Activated CD8-positive, alpha-beta memory T cell treated with anti-CD3 and anti-CD28 coated beads, Interleukin-2, amount 50 U/mL, for 24 hours (primary cell): ENCODE results near the gene GPHN.

Experiments used
- DNase-seq: peaks from one replicate; pipeline ENCODE4 v3.0.0-alpha.2; 2020; ENCODE audit errors: extremely low read depth

The GPHN gene

DNA sequence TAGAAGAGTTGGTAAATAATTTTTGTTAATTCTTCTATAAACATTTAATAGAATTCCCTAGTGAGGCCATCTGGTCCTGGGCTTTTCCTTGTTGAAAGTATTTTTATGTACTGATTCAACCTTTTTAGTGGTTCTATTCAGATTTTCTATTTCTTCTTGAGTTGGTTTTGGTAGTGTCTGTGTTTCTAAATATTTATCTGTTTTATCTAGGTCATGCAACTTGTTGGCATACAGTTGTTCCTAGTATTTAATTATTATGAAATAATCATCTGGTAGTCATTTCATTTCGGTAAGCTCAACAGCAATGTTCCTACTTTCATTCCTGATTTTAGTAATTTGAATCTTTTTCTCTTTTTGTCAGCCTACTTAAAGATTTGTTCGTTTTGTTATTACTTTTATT, 447.2 kb downstream of the GPHN start:
- DNase-seq = no peak

- no peak for DNase-seq
Measured at GRCh38 chr14:66959437-66960050, 451.6 kb downstream of the GPHN start.

DNA sequence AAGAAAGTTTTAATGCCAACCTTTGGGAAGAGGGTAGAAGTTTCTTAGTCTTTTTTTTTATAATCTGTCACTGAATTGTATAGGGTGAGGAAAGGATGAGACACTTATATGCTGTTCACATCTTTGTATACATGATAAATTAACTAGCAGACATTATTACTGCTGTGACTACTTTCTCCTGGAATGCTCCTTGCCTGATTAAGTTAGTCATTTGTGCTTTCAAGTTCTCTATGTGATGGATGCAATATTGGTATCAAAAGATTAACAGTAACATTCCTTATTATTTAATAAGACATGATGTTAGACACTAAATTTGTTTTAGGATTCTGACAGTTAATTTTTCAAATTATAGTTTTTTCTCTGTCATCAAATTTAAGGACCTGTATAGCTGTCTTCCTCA, 457.9 kb downstream of the GPHN start:
- no peak for DNase-seq

GRCh38 chr14:66972469-66972868, 464.5 kb downstream of the GPHN start:
- no peak for DNase-seq

DNA sequence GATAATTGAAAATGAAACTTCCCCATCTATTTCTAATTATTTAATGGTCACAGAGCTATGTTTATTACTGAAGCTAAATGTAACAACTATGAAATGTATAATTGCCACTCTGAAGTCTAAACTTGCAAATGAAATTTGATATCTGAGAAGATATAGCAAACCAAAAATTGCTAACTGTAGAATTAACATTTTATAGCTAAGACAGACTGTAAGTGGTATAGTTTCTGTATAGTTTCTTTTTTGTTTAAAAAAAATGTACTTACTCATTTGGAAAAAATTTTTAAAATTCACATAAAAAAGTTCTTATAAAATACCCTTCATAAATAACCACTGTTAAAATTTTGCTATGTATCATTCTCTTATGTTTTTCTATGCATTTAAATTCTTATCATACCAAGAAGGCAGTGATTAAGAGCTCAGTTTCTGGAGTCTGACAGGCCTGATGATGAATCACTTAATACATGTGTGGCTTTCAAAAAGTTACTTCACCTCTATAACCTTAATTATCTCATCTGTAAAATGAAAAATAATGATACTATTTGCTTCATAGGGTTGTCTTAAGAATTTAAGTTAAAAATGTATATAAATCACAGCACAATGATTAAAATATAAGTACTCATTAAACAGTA, 466.6 kb downstream of the GPHN start:
- no peak for DNase-seq

DNA sequence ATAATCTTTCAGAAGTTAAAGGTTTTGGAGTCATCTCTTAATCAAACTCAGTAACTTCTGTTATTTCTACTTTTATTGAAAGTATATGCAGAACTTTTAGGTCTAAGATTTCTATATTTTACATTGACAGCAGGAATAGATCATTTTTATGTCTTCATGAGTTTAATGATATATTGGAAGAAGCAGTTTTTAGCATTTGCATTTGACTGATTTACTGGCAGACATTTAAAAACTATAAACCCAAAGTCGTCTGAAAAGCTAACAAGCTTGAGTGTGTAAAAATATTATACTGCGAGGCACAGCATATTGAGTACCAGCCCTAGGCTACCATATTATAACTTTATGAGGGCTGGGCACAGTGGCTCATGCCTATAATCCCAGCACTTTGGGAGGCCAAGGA, 467.3 kb downstream of the GPHN start:
- DNase-seq = no peak

- DNase-seq = no peak
Measured at GRCh38 chr14:66979101-66979974, 471.4 kb downstream of the GPHN start.

DNA sequence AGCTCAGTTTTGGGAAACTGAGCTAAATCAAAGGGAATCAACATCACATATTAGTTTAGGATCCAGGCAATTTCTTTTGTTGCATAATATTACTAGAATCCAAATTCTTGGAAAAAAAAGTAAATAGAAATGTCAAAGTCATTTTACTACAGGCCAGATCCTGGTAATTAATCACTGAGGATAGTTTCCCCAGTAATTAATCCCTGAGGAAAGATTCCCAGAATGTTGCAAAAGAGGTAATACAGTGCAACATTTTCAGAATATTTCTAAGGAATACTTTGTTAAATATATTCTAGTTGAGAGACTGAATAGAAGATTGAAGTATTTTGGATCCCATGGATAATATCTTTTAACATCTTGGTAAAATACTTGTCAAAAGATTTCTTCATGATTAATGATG, 474.3 kb downstream of the GPHN start:
- no peak for DNase-seq

DNA sequence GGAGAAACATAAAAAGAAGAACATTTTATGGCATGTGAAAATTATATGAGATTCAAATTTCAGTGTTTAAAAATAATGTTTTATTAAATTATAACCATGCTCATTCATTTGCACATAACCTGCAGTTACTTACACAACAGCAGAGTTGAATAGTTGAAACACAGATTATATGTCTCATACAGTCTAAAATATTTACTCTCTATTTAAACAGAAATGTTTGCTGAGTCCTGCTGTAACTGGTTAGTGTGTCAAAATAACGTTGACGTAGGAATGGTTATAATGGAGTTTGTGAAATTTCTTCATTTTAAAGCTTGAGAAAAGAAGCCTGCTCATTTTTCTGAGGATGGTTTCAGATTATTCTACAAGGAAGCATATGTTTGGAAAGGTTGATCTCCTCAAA, 484.8 kb downstream of the GPHN start:
- DNase-seq = no peak

DNA sequence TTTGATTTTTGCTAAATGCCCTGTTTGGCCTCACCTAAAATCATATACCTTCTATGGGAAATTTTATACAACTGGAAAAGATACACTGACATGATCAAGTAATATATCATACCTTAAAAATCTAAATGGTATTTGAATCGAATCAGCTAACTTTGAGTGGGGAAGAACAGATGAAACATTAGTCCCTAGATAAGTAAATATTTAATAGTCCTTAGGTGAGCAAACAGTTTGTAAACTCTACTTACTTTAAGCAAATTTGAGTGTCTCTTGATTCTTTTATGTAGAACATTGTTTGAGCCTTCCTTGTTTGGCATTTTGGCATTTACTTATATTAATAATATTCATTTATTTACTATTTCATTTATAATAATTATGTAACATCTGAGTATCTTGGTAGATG, 485.6 kb downstream of the GPHN start:
- DNase-seq = no peak

DNA sequence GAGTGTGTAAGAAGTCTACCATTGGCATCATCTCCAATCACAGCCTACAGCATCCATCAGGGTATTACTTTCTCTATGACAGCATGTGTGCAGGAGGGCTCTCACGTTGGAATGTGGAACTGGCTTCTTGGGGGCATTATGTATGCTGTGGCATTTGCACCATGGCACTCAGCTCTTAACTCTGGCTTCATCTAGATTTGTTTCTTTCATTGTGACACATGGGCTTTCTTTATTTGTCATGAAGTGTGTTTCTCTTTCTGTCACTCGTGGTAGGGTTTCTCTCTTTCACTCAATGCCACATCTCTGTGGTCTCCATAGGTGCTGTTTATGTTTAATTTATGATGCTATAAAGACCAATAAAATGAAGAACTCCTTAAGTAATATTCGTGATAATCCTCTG, 490.1 kb downstream of the GPHN start:
- DNase-seq = no peak

DNA sequence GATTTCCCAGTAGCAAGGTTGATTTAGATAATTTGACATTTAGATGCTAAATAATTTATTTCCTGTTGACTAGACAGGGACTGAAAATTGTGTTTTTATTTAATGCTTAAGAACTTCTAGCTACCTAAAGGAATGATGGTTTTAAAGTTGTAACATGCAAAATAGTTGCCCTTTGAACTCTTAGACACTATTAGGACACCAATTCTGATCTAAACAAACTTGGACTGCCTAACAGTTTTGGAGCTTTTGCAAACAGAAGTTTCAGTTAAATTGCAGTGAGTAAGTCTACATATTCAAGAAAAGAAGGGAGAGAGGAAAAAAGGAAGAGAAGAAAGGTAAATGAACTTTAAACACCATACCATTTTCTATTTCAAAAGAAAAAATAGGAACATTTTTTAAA, 492.0 kb downstream of the GPHN start:
- no peak for DNase-seq

GRCh38 chr14:67002994-67003753, 495.2 kb downstream of the GPHN start:
- DNase-seq = no peak

- DNase-seq = no peak
Measured at GRCh38 chr14:67004521-67004920, 496.6 kb downstream of the GPHN start.

GRCh38 chr14:67010602-67011001, 502.7 kb downstream of the GPHN start:
- no peak for DNase-seq

GRCh38 chr14:67016856-67017255, 508.9 kb downstream of the GPHN start:
- DNase-seq = no peak

DNA sequence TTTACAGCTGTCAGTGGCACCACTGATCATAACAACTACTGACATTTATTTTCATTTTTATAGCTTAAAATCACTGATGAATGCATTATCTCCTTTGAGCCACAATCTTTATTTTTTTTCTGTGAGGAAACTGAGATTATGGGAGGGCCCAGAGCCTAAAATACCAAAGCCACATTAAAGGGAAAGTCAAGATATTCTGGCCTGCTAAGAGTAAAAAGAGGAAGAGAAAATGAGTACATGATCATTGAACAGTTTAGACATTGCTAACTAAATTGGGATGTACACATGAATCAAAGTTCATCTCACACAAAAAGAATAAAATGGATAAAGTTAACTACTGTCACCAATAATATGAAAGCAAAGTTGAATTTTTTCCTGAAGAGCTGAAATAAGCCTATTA, 510.8 kb downstream of the GPHN start:
- no peak for DNase-seq

DNA sequence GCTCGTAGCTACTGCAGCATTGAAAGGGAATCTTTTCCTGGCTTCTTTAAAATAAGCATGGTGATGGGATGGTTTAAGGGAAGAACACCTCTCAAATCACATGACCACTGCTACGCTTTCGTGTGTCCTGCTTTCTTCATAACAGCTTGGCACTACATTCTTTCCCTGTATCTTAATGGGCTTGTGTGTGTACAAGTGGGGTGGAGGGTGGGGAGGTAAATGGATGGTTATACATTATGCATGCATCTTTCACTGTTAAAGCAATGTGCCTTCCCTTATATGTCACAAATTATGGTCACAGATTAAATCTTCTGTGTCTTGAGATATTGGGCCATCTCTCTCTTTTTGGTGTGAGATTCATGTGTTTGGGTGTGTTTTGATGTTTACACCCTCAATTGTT, 511.8 kb downstream of the GPHN start:
- DNase-seq = no peak

- no peak for DNase-seq
Measured at GRCh38 chr14:67031920-67032774, 524.2 kb downstream of the GPHN start.

- no peak for DNase-seq
Measured at GRCh38 chr14:67045440-67045839, 537.5 kb downstream of the GPHN start.

DNA sequence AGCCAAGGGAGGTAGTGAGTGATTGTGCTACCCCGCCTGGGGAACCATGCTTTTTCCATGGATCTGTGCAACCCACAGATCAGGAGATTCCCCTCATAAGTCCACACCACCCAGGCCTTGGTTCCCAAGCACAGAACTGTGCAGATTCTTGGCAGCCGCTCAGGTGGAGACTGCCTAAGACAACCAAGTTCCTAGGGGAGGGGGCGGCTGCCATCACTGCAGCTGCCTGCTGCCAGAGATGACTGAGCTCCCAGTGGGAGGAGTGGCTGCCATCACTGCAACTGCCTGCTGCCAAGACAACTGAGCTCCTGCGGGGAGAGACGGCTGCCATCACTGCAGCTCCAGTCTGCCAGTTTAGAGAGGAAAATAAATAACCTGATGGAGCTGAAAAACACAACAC, 542.9 kb downstream of the GPHN start:
- no peak for DNase-seq
